SU-DHL-6 (cell line): ENCODE measurements around the gene TWIST2.

ENCODE experiments used
- H2AFZ ChIP-seq: fragments of 200-600 bp; sonication (generic); 2 replicates; pipeline ENCODE4 v1.6.1; 2014; ENCODE audit warnings: low read depth, mild to moderate bottlenecking, moderate library complexity, mixed read lengths, antibody characterized with exemption, low read length; ENCODE audit not compliant: severe bottlenecking
- H3F3A ChIP-seq: fragments of 200-600 bp; shearing (Covaris generic); 2 replicates; pipeline ENCODE4 v1.6.0; 2016; ENCODE audit warnings: antibody characterized with exemption, mild to moderate bottlenecking; ENCODE audit not compliant: insufficient read depth
- H3K27ac ChIP-seq: fragments of 200-600 bp; sonication (generic); 2 replicates; pipeline ENCODE4 v1.5.1; 2016; ENCODE audit warnings: low read depth, mild to moderate bottlenecking, low read length, moderate library complexity, mixed read lengths
- H3K27me3 ChIP-seq: fragments of 200-600 bp; sonication (generic), shearing (Covaris generic); 2 replicates; pipeline ENCODE4 v1.6.0; 2014; ENCODE audit warnings: mild to moderate bottlenecking, low read length
- H3K36me3 ChIP-seq: fragments of 200-600 bp; sonication (generic); 2 replicates; pipeline ENCODE4 v1.6.1; 2014; ENCODE audit warnings: mild to moderate bottlenecking, low read length, mixed read lengths
- H3K4me2 ChIP-seq: fragments of 300-600, 200-600 bp; shearing (Covaris generic), sonication (generic); 2 replicates; pipeline ENCODE4 v1.6.0; 2014; ENCODE audit warnings: low read length, low read depth, mild to moderate bottlenecking; ENCODE audit not compliant: poor library complexity, severe bottlenecking
- H3K4me3 ChIP-seq: fragments of 200-600 bp; sonication (generic); 2 replicates; pipeline ENCODE4 v1.5.1; 2014; ENCODE audit warnings: antibody characterized with exemption, low read length, mild to moderate bottlenecking, mixed read lengths; ENCODE audit not compliant: insufficient read depth, poor library complexity, severe bottlenecking
- H3K79me2 ChIP-seq: fragments of 200-600 bp; sonication (generic); 2 replicates; pipeline ENCODE4 v1.6.1; 2014; ENCODE audit warnings: mild to moderate bottlenecking, low read length, moderate library complexity; ENCODE audit not compliant: insufficient read depth
- H3K9ac ChIP-seq: fragments of 200-600 bp; sonication (generic); 2 replicates; pipeline ENCODE4 v1.7.0; 2014; ENCODE audit warnings: mild to moderate bottlenecking, low read length
- H3K9me2 ChIP-seq: fragments of 200-600 bp; sonication (generic); replicated peaks from 2 replicates; pipeline ENCODE4 v1.6.1; 2014; ENCODE audit warnings: low read length; ENCODE audit not compliant: insufficient read depth
- H3K9me3 ChIP-seq: fragments of 200-600 bp; sonication (generic); 2 replicates; pipeline ENCODE4 v1.6.1; 2014; ENCODE audit warnings: low read length, mixed read lengths; ENCODE audit not compliant: insufficient read depth
- H4K20me1 ChIP-seq: fragments of 200-600 bp; sonication (generic); 2 replicates; pipeline ENCODE4 v1.6.1; 2014; ENCODE audit warnings: low read depth, mild to moderate bottlenecking, antibody characterized with exemption, low read length, moderate library complexity, mixed read lengths
- CTCF ChIP-seq: fragments of 200-600 bp; sonication (generic); IDR thresholded peaks from one replicate; pipeline ENCODE4 v1.5.1; 2017; ENCODE audit warnings: antibody characterized with exemption, mild to moderate bottlenecking, low read length, moderate library complexity; ENCODE audit not compliant: insufficient read depth, poor library complexity, severe bottlenecking
- EZH2phosphoT487 ChIP-seq: fragments of 200-600 bp; sonication (generic), shearing (Covaris generic); conservative IDR thresholded peaks from 2 replicates; pipeline ENCODE4 v1.6.1; 2018; ENCODE audit warnings: mild to moderate bottlenecking, antibody characterized with exemption, low read length, moderate library complexity, mixed read lengths

Gene TWIST2

GRCh38 chr2:238927746-238928519 is 80.0 kb downstream of the TWIST2 start:
- Histone ChIP-seq H3K9me3 (no peaks in the 10 kb centered on the region), H3K4me2 (no peak overlapping the region)

GRCh38 chr2:238928520-238929241 is 80.8 kb downstream of the TWIST2 start:
- H3K9me2 ChIP-seq: no peaks in the 10 kb centered on the region
- no peaks in the 10 kb centered on the region for H3K36me3 ChIP-seq
- no peaks in the 10 kb centered on the region for H3K9me3 ChIP-seq
- no peaks in the 10 kb centered on the region for H3F3A ChIP-seq
- no peaks in the 10 kb centered on the region for H3K27me3 ChIP-seq
- H3K27ac ChIP-seq: no peak overlapping the region
- no peak overlapping the region for H3K4me3 ChIP-seq
- H3K4me2 ChIP-seq: no peak overlapping the region
- no peak overlapping the region for H2AFZ ChIP-seq
- no peaks in the 10 kb centered on the region for H3K79me2 ChIP-seq
- no peak overlapping the region for H3K9ac ChIP-seq
- H4K20me1 ChIP-seq: no peaks in the 10 kb centered on the region
- TF ChIP-seq CTCF: no peak
- TF ChIP-seq EZH2phosphoT487: no peak

More at GRCh38 chr2:238927746-238928519, 80.0 kb downstream of the TWIST2 start:
- Histone ChIP-seq H3K9me2 (no peaks in the 10 kb centered on the region), H3K36me3 (no peaks in the 10 kb centered on the region), H3K27ac (no peak overlapping the region), H3K79me2 (no peaks in the 10 kb centered on the region), H3F3A (no peaks in the 10 kb centered on the region), H4K20me1 (no peaks in the 10 kb centered on the region), H3K9ac (no peak overlapping the region), H3K27me3 (no peaks in the 10 kb centered on the region), H2AFZ (no peak overlapping the region), H3K4me3 (no peak overlapping the region)
- no peak for TF ChIP-seq EZH2phosphoT487
- TF ChIP-seq CTCF: no peak

- Histone ChIP-seq H3K9me3 (no peaks in the 10 kb centered on the region), H3F3A (no peaks in the 10 kb centered on the region), H3K27me3 (no peaks in the 10 kb centered on the region), H3K9ac (no peak overlapping the region), H3K36me3 (no peaks in the 10 kb centered on the region), H2AFZ (no peak overlapping the region), H3K27ac (no peak overlapping the region), H3K4me3 (no peak overlapping the region), H3K4me2 (no peak overlapping the region), H3K9me2 (no peaks in the 10 kb centered on the region), H3K79me2 (no peaks in the 10 kb centered on the region), H4K20me1 (no peaks in the 10 kb centered on the region)
- TF ChIP-seq CTCF: no peak
- TF ChIP-seq EZH2phosphoT487: no peak
Measured at GRCh38 chr2:238929242-238930081, 81.6 kb downstream of the TWIST2 start.
